GM12878 (cell line): ENCODE measurements around the gene CTIF. TPM values are rescaled to one million over a fixed set of nuclear protein-coding genes. Genes with fewer than 3 reads are reported as not detected.

Experiments used
- ATAC-seq: fragments of 200-7000 bp; cut with Tn5 transposase; 3 replicates; pipeline ENCODE4 v1.9.1; 2020; ENCODE audit warnings: mild to moderate bottlenecking, moderate library complexity
- BruUV-seq: library from RNA; stranded (reverse); fragments of 400-500 nt; replicated peaks from 2 replicates; lab custom pipeline; 2021; lab: Mats Ljungman, UMichigan
- CTCF ChIA-PET: fragments of 300-600 bp; sonication (Branson Sonifier 250); formaldehyde crosslinking; extraction: SDS; loops from one replicate; lab custom pipeline; 2021; ENCODE audit warnings: inconsistent platforms; lab: Yijun Ruan, JAX
- POLR2A ChIA-PET: fragments of 350-600 bp; formaldehyde crosslinking; extraction: SDS; loops from one replicate; lab custom pipeline; 2021; ENCODE audit warnings: inconsistent platforms; lab: Charles Lee
- RAD21 ChIA-PET: fragments of 300-600 bp; sonication (Branson Sonifier 250); formaldehyde crosslinking; loops from one replicate; lab custom pipeline; 2023; ENCODE audit warnings: antibody characterized with exemption; ENCODE audit not compliant: unreplicated experiment; lab: Charles Lee
- SMC1A ChIA-PET: fragments of 300-600 bp; sonication (Branson Sonifier 250); formaldehyde crosslinking; loops from one replicate; lab custom pipeline; 2023; ENCODE audit not compliant: unreplicated experiment, uncharacterized antibody; lab: Charles Lee
- DNase-seq: peaks from one replicate; pipeline ENCODE4 v3.0.0-alpha.2; 2011; ENCODE audit warnings: low read depth, low spot score
- FAIRE-seq: peaks from 3 replicates; lab custom pipeline; 2011; peaks lifted over from hg19 to GRCh38; lab: Jason Lieb, UNC
- H2AFZ ChIP-seq: 2 replicates; pipeline ENCODE4 v1.6.0; 2011; ENCODE audit warnings: low read depth, low read length, control low read depth; ENCODE audit not compliant: control insufficient read depth
- H3K27ac ChIP-seq: 2 replicates; pipeline ENCODE4 v1.5.1; 2011; ENCODE audit warnings: control low read depth; ENCODE audit not compliant: control insufficient read depth, insufficient read depth
- H3K27me3 ChIP-seq, 2 experiments: replicated peaks in 1 of 2; 2 replicates each; pipeline versions ENCODE4 v1.6.0 to v1.6.1; 2011; ENCODE audit warnings: low read length in 1 of 2; ENCODE audit not compliant: control insufficient read depth in 2 of 2, insufficient read depth in 2 of 2
- H3K36me3 ChIP-seq, 2 experiments: 2 replicates each; pipeline ENCODE4 v1.5.1; 2011; ENCODE audit warnings: low read length in 1 of 2; ENCODE audit not compliant: control insufficient read depth in 2 of 2, insufficient read depth in 2 of 2
- H3K4me1 ChIP-seq: 2 replicates; pipeline ENCODE4 v1.6.1; 2011; ENCODE audit warnings: mild to moderate bottlenecking, low read length, moderate library complexity, mixed read lengths; ENCODE audit not compliant: control insufficient read depth, insufficient read depth
- H3K4me2 ChIP-seq: 2 replicates; pipeline ENCODE4 v1.6.0; 2011; ENCODE audit warnings: control low read depth; ENCODE audit not compliant: control insufficient read depth, insufficient read depth
- H3K4me3 ChIP-seq: fragments of 200-600 bp; sonication (generic); 2 replicates; pipeline ENCODE4 v1.5.1; 2016
- H3K79me2 ChIP-seq: 2 replicates; pipeline ENCODE4 v1.6.0; 2011; ENCODE audit warnings: low read length; ENCODE audit not compliant: control insufficient read depth, insufficient read depth
- H3K9ac ChIP-seq: 2 replicates; pipeline ENCODE4 v1.8.0; 2011; ENCODE audit warnings: low read length, control low read depth, mixed read lengths; ENCODE audit not compliant: control insufficient read depth, insufficient read depth
- H3K9me3 ChIP-seq: replicated peaks from 3 replicates; pipeline ENCODE4 v1.5.1; 2011; ENCODE audit warnings: mild to moderate bottlenecking, low read length; ENCODE audit not compliant: control insufficient read depth, insufficient read depth
- H4K20me1 ChIP-seq: 2 replicates; pipeline ENCODE4 v1.6.0; 2011; ENCODE audit not compliant: control insufficient read depth, insufficient read depth
- BMI1 ChIP-seq: fragments of 450-650 bp; IDR thresholded peaks from 2 replicates; pipeline ENCODE4 v1.6.1; 2016; ENCODE audit warnings: mild to moderate bottlenecking, moderate library complexity, borderline replicate concordance
- BRCA1 ChIP-seq: IDR thresholded peaks from 2 replicates; pipeline ENCODE4 v1.6.1; 2011; ENCODE audit warnings: low read depth, low read length, improper control_type of control experiment
- CBFB ChIP-seq: IDR thresholded peaks from 2 replicates; pipeline ENCODE4 v1.6.1; 2016; ENCODE audit warnings: antibody characterized with exemption, low read depth
- CEBPB ChIP-seq, 2 experiments: fragments of 150-350 bp in 1 of 2; IDR thresholded peaks; 2 replicates each; pipeline ENCODE4 v1.6.1; 2012 to 2014; ENCODE audit warnings: low read depth in 2 of 2, low read length in 2 of 2, borderline replicate concordance in 1 of 2, inconsistent platforms in 1 of 2
- ESRRA ChIP-seq: IDR thresholded peaks from 2 replicates; pipeline ENCODE4 v1.6.1; 2012; ENCODE audit warnings: mild to moderate bottlenecking, low read length, improper control_type of control experiment
- HCFC1 ChIP-seq: fragments of 150-350 bp; IDR thresholded peaks from 2 replicates; pipeline ENCODE4 v1.6.1; 2014; ENCODE audit warnings: low read length
- HDGF ChIP-seq: fragments of 450-650 bp; IDR thresholded peaks from 2 replicates; pipeline ENCODE4 v1.6.1; 2016; ENCODE audit warnings: antibody characterized with exemption
- KAT2A ChIP-seq: conservative IDR thresholded peaks from 2 replicates; pipeline ENCODE4 v1.6.1; 2011; ENCODE audit warnings: low read depth, low read length; ENCODE audit not compliant: control insufficient read depth
- NBN ChIP-seq: fragments of 450-650 bp; IDR thresholded peaks from 2 replicates; pipeline ENCODE4 v1.6.1; 2016
- NFXL1 ChIP-seq: fragments of 450-650 bp; IDR thresholded peaks from 2 replicates; pipeline ENCODE4 v1.6.1; 2017; ENCODE audit warnings: antibody characterized with exemption, mild to moderate bottlenecking, borderline replicate concordance
- RFX5 ChIP-seq: IDR thresholded peaks from 2 replicates; pipeline ENCODE4 v1.6.1; 2011; ENCODE audit warnings: low read depth, low read length, improper control_type of control experiment
- SIN3A ChIP-seq: IDR thresholded peaks from 2 replicates; pipeline ENCODE4 v1.6.1; 2012; ENCODE audit warnings: low read depth, low read length, improper control_type of control experiment
- SMAD1 ChIP-seq: fragments of 450-650 bp; IDR thresholded peaks from 2 replicates; pipeline ENCODE4 v1.6.1; 2018; ENCODE audit warnings: mild to moderate bottlenecking, low read depth; ENCODE audit not compliant: partially characterized antibody
- ZBTB11 ChIP-seq: fragments of 450-650 bp; formaldehyde crosslinking; IDR thresholded peaks from 2 replicates; pipeline ENCODE4 v1.5.0; 2022; ENCODE audit warnings: mild to moderate bottlenecking, missing genetic modification characterization
- ZSCAN29 ChIP-seq: fragments of 450-650 bp; IDR thresholded peaks from 2 replicates; pipeline ENCODE4 v1.6.1; 2017; ENCODE audit warnings: mild to moderate bottlenecking, moderate library complexity
- WGBS: methylation state at CpG from one replicate; pipeline ENCODE4 v1.1.6; 2016; ENCODE audit warnings: low lambda C conversion rate; ENCODE audit not compliant: insufficient replicate concordance, insufficient coverage; ENCODE audit errors: missing lambda C conversion rate; 5-methylcytosine and 5-hydroxymethylcytosine counted together
- in situ Hi-C: fragments of 300-500 bp; cut with MboI; formaldehyde crosslinking; loops from 9 replicates; pipeline ENCODE4 v1.14.3; 2018; ENCODE audit warnings: mixed read lengths
- intact Hi-C: fragments of 100-400 bp; cut with micrococcal nuclease; formaldehyde crosslinking; loops from one replicate; pipeline ENCODE4 v1.14.2; 2022; ENCODE audit not compliant: unreplicated experiment
- polyA plus RNA-seq, 11 experiments: library from polyadenylated mRNA; depleted of rRNA in 4 of 11; unstranded in 6 of 11; stranded (reverse) in 5 of 11; fragments of >200 nt; fragmentation: Nextera tagmentation in 4 of 11; fragmentation: Illumina TruSeq in 1 of 11; extraction: Ambion mirVana in 4 of 11; extraction: Trizol in 1 of 11; gene quantifications; 1 replicate in 1 of 11; 2 replicates in 10 of 11; pipeline versions ENCODE4 v1.2.1 to v1.2.3, GENCODE V29; 2011 to 2016; ENCODE audit warnings: inconsistent platforms in 2 of 11, missing spikeins in 2 of 11, low read depth in 1 of 11
- total RNA-seq, 4 experiments: library from RNA; depleted of rRNA in 3 of 4; stranded (reverse); fragments of >200 nt in 3 of 4; fragmentation: Illumina TruSeq in 1 of 4; extraction: Trizol in 1 of 4; gene quantifications; 2 replicates each; pipeline versions ENCODE4 v1.2.1 to v1.2.3, GENCODE V29; 2013 to 2021

CTIF gene
- total and polyA plus RNA-seq, 10 of the 15 experiments (the other 5 are each of a cell fraction or from before 2014, with no cell fraction given), result 0.06 to 11.6 (median 2.5) TPM

GRCh38 chr18:48782381-48782861 lies 243.6 kb downstream of the CTIF start:
- H3K36me3 ChIP-seq, result no peaks in the 10 kb centered on the region
- WGBS, result 97% methylated on average over 11 of the region's 11 CpGs
- SMC1A ChIA-PET, result interaction anchor here (0.8 to 2.7 kb wide), 9 partner anchors 19 to 664 kb away, joined by 3 to 15 read pairs (median 8); no protein-coding TSS in a partner anchor
- H3K27me3 ChIP-seq, result no peaks in the 10 kb centered on the region
- no peak overlapping the region for H3K4me3 ChIP-seq
- DNase-seq (no peak), ATAC-seq (no peak), FAIRE-seq (no peak)
- H3K79me2 ChIP-seq, result no peaks in the 10 kb centered on the region; the same call in 1 of the 2 replicates
- in situ Hi-C loops, result no loop called here
- POLR2A ChIA-PET, result interaction anchor here (0.8 to 1.8 kb wide), 5 partner anchors 20 to 394 kb away, joined by 3 to 8 read pairs (median 6); no protein-coding TSS in a partner anchor
- no peak overlapping the region for H2AFZ ChIP-seq
- BruUV-seq, result no TSS peak
- peaks cover 67% of the 10 kb centered on the region for H3K4me1 ChIP-seq
- RAD21 ChIA-PET, result interaction anchor here (0.6 to 6.7 kb wide), 9 partner anchors 19 to 379 kb away, joined by 3 to 86 read pairs (median 4); no protein-coding TSS in a partner anchor
- CTCF ChIA-PET, result interaction anchor here (0.6 to 1.3 kb wide), 5 partner anchors 30 to 388 kb away, joined by 3 to 4 read pairs (median 3); no protein-coding TSS in a partner anchor
- no peak overlapping the region for H3K4me2 ChIP-seq
- no peak overlapping the region for H3K27ac ChIP-seq
- no peaks in the 10 kb centered on the region for H4K20me1 ChIP-seq
- H3K9me3 ChIP-seq, result no peaks in the 10 kb centered on the region
- no peak overlapping the region for H3K9ac ChIP-seq
- TF ChIP-seq ZSCAN29 (no peak), ESRRA (no peak), CEBPB (IDR thresholded peaks at IDR 0.05; ENCODE audit: borderline replicate concordance in 1 of 2, low read depth in 2 of 2, low read length in 2 of 2) (no peak), HCFC1 (no peak), SIN3A (no peak), BRCA1 (no peak), RFX5 (no peak), BMI1 (no peak), NFXL1 (no peak), CBFB (no peak), KAT2A (no peak), HDGF (no peak), NBN (no peak), SMAD1 (no peak), ZBTB11 (CRISPR knock-in tag) (no peak)
- intact Hi-C loops, result no loop called here
